Omental fat pad (tissue), 4 donors: ENCODE measurements around the gene CLIP3. TPM values are rescaled to one million over a fixed set of nuclear protein-coding genes. Genes with fewer than 3 reads are reported as not detected.

Source experiments
- ATAC-seq: fragments of 150-250 bp; one replicate; pipeline ENCODE4 v1.9.1; 2016; ENCODE audit warnings: mild to moderate bottlenecking, moderate library complexity; ENCODE audit not compliant: low FRiP score
- DNase-seq: peaks from one replicate; pipeline ENCODE4 v3.0.0-alpha.2; 2019; ENCODE audit warnings: low spot score
- total RNA-seq, 4 donors: library from RNA; depleted of rRNA; stranded (reverse); fragments of >200 nt; gene quantifications; one replicate each; pipeline ENCODE4 v1.1.0, GENCODE V29; 2016
- TF ChIP-seq, protein P1 (sequence below), 3 donors: fragments of 450-650 bp; IDR thresholded peaks; one replicate each; pipeline ENCODE4 v1.5.1; 2016 to 2017; ENCODE audit warnings: antibody characterized with exemption in 3 of 3, mild to moderate bottlenecking in 3 of 3, moderate library complexity in 2 of 3

The CLIP3 gene
- total RNA-seq, 4 donors from 2014 or later, result 3.3 to 11.9 (median 8.1) TPM

DNA sequence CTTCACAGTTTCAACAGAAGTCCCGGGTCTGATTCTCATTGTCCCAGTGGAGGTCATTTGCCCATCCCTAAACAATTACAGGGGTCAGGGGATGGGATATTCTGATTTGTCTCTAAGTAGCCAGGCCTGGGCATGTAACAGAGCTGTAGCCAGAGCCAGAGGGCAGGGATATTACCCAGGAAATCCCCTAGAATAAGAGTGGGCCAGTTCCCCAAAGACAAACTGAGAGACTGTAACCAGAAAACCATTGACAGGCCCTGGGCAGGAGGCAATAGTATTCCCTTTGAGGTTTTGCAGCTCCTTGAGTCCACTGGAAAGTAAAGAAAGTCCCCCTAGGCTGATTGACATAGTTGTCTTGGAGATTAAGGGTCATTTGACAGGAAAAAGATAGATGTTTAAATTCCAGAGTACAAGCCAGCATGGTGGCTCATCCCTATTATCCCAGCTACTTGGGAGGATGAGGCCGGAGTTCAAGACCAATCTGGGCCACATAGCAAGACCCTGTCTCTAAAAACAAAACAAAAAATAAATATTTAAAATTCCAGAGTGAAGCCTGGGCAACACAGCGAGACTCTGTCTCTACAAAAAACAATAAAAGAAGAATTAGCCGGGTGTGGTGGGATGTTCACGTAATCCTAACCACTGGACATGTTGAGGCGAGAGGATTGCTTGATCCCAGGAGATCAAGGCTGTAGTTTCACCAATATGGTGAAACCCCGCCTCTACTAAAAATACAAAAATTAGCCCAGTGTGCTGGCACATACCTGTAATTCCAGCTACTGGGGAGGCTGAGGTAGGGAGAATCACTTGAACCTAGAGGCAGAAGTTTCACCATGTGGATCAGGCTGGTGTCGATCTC is 39.5 kb downstream of the CLIP3 start:
- DNase-seq (no peak), ATAC-seq (no peak)
- TF ChIP-seq, protein P1, sequence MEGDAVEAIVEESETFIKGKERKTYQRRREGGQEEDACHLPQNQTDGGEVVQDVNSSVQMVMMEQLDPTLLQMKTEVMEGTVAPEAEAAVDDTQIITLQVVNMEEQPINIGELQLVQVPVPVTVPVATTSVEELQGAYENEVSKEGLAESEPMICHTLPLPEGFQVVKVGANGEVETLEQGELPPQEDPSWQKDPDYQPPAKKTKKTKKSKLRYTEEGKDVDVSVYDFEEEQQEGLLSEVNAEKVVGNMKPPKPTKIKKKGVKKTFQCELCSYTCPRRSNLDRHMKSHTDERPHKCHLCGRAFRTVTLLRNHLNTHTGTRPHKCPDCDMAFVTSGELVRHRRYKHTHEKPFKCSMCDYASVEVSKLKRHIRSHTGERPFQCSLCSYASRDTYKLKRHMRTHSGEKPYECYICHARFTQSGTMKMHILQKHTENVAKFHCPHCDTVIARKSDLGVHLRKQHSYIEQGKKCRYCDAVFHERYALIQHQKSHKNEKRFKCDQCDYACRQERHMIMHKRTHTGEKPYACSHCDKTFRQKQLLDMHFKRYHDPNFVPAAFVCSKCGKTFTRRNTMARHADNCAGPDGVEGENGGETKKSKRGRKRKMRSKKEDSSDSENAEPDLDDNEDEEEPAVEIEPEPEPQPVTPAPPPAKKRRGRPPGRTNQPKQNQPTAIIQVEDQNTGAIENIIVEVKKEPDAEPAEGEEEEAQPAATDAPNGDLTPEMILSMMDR (IDR thresholded peaks at IDR 0.05), result no peak

DNA sequence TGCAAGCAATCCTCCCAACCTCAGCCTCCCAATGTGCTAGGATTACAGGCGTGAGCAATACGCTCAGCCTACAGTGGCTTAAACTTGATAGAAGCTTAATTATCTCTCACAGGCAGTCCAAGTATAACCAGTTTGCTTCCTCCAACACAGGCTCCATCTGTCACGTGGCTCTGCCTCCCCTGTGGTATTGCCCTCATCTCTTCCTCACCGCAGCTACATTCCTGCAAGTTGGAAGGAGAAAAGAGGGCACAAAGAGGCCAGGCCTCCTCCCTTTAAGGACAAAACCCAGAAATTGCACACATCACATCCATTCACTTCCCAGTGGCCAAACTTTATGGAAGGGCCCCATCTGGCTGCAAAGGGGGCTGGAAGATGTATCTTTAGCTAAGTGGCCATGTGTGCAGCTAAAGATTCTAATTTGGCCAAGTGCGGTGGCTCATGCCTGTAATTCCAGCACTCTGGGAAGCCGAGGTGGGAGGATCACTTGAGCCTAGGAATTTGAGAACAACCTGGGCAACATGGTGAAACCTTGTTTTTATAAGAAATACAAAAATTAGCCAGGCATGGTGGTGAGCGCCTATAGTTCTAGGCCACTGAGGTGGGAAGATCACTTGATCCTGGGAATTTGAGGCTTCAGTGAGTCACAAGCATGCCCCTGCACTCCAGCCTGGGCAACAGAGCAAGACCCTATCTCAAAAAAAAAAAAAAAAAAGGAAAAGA is 40.8 kb downstream of the CLIP3 start:
- ATAC-seq (no peak), DNase-seq (no peak)
- TF ChIP-seq, protein P1 (IDR thresholded peaks at IDR 0.05), result no peak

DNA sequence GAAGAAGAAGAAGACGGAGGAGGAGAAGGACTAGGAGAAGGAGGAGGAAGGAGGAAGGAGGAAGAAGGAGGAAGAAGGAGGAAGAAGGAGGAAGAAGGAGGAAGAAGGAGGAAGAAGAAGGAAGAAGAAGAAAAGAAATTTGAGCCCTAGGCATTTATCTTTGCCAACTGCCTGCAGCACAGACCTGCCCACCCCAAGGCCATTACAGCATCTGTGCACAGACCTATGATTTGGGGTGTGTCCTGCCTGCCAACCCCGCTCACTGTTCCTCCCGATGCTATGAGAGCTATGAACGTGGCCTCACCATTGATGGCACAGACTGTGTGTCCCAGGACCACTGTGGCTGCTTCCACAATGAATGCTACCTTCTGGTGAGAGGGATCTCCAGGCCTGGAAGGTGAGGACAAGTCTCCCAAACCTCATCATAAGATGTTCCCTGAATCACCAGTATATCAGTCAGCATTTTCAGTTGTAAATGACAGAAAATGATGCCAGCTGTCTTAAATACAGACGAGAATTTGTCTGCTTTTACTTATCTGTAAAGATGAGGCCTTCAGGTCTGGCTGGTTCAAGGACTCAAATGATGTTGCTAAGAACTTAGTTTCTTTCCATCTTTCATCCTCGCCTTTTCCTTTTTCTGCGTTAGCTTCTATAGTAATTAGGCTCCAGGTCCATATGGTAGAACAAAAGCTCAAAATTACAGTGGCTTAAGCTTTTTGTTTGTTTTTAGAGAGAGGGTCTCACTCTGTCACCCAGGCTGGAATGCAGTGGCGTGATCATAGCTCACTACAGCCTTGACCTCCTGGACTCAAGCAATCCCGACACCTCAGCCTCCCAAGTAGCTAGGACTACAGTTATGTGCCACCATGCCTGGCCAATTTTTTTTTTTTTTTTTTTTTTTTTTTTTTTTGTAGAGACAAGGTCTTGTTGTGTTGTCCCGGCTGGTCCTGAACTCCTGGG is 41.6 kb downstream of the CLIP3 start:
- no peak for ATAC-seq
- TF ChIP-seq, protein P1 (IDR thresholded peaks at IDR 0.05), result no peak
- DNase-seq, result no peak

DNA sequence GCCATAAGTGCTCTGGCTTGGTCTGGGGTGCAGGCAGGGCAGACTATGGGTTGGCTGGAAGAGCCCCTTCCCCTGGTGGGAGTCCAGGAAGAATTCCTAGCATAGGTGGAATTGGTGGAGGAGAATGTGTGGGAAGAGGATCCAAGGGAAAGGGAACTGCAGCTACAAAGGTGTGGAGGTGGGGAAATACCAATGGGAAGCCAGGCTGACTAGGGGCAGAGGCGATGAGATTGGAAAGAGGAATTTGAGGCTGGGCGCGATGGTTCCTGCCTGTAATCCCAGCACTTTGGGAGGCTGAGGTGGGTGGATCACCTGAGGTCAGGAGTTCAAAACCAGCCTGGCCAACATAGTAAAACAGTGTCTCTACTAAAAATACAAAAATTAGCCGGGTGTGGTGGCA is 42.5 kb downstream of the CLIP3 start:
- DNase-seq, result no peak
- no peak for ATAC-seq
- TF ChIP-seq, protein P1 (IDR thresholded peaks at IDR 0.05), result no peak

DNA sequence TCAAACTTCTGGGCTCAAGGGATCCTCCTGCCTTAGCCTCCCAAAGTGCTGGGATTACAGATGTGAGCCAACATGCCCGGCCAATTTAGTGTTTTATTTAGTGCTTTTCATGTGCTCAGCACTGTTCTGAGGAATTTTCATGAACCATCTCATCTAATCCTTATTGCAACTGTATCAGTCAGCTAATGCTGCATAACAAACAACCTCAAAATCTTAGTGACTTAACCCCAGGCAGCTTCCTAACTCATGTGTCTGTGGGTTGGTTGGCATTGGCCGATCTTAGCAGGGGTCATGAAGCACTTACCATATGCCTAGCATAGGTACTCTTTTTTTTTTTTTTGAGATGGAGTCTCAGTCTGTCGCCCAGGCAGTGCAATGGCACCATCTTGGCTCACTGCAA is 43.8 kb downstream of the CLIP3 start:
- DNase-seq, result no peak
- ATAC-seq, result no peak

DNA sequence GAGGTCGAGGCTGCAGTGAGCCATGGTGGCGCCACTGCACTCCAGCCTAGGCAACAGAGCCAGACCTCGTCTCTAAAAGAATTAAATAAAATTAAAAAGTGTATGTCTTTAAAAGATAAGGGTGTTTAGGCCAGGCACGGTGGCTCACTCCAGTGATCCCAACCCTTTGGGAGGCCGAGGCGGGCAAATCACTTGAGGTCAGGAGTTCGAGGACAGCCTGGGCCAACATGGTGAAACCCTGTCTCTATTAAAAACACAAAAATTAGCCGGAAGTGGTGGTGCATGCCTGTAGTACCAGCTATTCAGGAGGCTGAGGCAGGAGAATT is 45.1 kb downstream of the CLIP3 start:
- TF ChIP-seq, protein P1 (IDR thresholded peaks at IDR 0.05), result no peak
- ATAC-seq (no peak), DNase-seq (no peak)

More for the DNA sequence above, 43.8 kb downstream of the CLIP3 start:
- TF ChIP-seq, protein P1 (IDR thresholded peaks at IDR 0.05), result no peak
